ENCODE measurements around the gene FALEC.
"Not testable (repeated sequence)": the region's sequence is repeated elsewhere in the genome, so short reads cannot be mapped to it uniquely, and the experiment has no call there.

Gene FALEC

GRCh38 chr1:150575518-150576366 lies 60.2 kb downstream of the FALEC start:
- DNase-seq, result peak in 1 of 2 experiments; percentile 50

- no peak for DNase-seq
Measured at GRCh38 chr1:150576367-150576711, 60.8 kb downstream of the FALEC start.

- no peak for DNase-seq
Measured at GRCh38 chr1:150576794-150577556, 61.4 kb downstream of the FALEC start.

GRCh38 chr1:150577557-150578271 lies 62.2 kb downstream of the FALEC start:
- peak; percentile 30 to 33 for DNase-seq

GRCh38 chr1:150578272-150579109 lies 62.9 kb downstream of the FALEC start:
- DNase-seq, result peak; percentile 64 to 81

GRCh38 chr1:150579110-150579944 lies 63.8 kb downstream of the FALEC start, which contains the start of gene MCL1:
Gene MCL1 (minus strand): TSS chr1:150579610. CDS start chr1:150579530, 80 bp downstream.
- DNase-seq, result peak; percentile 98 to 99

- no peak for DNase-seq
Measured at GRCh38 chr1:150579945-150580642, 64.5 kb downstream of the FALEC start.

GRCh38 chr1:150580966-150581365 lies 65.4 kb downstream of the FALEC start:
- not testable (repeated sequence) for DNase-seq

- DNase-seq, result not testable (repeated sequence)
Measured at GRCh38 chr1:150581437-150581836, 65.9 kb downstream of the FALEC start.

- not testable (repeated sequence) for DNase-seq
Measured at GRCh38 chr1:150581962-150582361, 66.4 kb downstream of the FALEC start.

- DNase-seq, result no peak
Measured at GRCh38 chr1:150582371-150582770, 66.8 kb downstream of the FALEC start.
